HG03066 (cell line): ENCODE measurements around the gene UNC119.
"Not testable (repeated sequence)": the region's sequence is repeated elsewhere in the genome, so short reads cannot be mapped to it uniquely, and the experiment has no call there.

Source experiments
- ATAC-seq: cut with Tn5 transposase; IDR thresholded peaks from one replicate; pipeline ENCODE4 v1.9.1; 2021; ENCODE audit warnings: low read depth; ENCODE audit not compliant: unreplicated experiment

UNC119 gene

GRCh38 chr17:28552176-28552999, at the start of gene UNC119:
Gene UNC119, minus strand, starts transcription at chr17:28552624. Its CDS starts 67 bp downstream, at chr17:28552557.
- peak; percentile 61 for ATAC-seq

GRCh38 chr17:28599311-28600184, 47.1 kb upstream of the UNC119 start:
- ATAC-seq, result peak; percentile 41

- ATAC-seq, result peak; percentile 71
Observed at GRCh38 chr17:28598799-28599310, 46.4 kb upstream of the UNC119 start, which contains the start of gene SPAG5. Gene SPAG5, minus strand, starts transcription at chr17:28599025. Its CDS starts 79 bp downstream, at chr17:28598946.

GRCh38 chr17:28598389-28598788, 46.0 kb upstream of the UNC119 start:
- no peak for ATAC-seq

- no peak for ATAC-seq
Observed at GRCh38 chr17:28597606-28598383, 45.4 kb upstream of the UNC119 start.

GRCh38 chr17:28592260-28592659, 39.8 kb upstream of the UNC119 start:
- no peak for ATAC-seq

- no peak for ATAC-seq
Observed at GRCh38 chr17:28585851-28586250, 33.4 kb upstream of the UNC119 start.

GRCh38 chr17:28584434-28584833, 32.0 kb upstream of the UNC119 start:
- ATAC-seq, result no peak

GRCh38 chr17:28582513-28582912, 30.1 kb upstream of the UNC119 start:
- no peak for ATAC-seq

GRCh38 chr17:28580959-28581358, 28.5 kb upstream of the UNC119 start:
- ATAC-seq, result no peak

- ATAC-seq, result no peak
Observed at GRCh38 chr17:28579526-28579925, 27.1 kb upstream of the UNC119 start.

- no peak for ATAC-seq
Observed at GRCh38 chr17:28578246-28579195, 26.1 kb upstream of the UNC119 start.

GRCh38 chr17:28577466-28577824, 25.0 kb upstream of the UNC119 start:
- no peak for ATAC-seq

- peak; percentile 81 for ATAC-seq
Observed at GRCh38 chr17:28576758-28577465, 24.5 kb upstream of the UNC119 start, which contains the start of gene ALDOC. Gene ALDOC, minus strand, starts transcription at chr17:28576895. Its CDS starts 1,363 bp downstream, at chr17:28575532.

- not testable (repeated sequence) for ATAC-seq
Observed at GRCh38 chr17:28576016-28576415, 23.6 kb upstream of the UNC119 start.

GRCh38 chr17:28575126-28575795, 22.8 kb upstream of the UNC119 start:
- ATAC-seq, result no peak

- no peak for ATAC-seq
Observed at GRCh38 chr17:28574526-28574925, 22.1 kb upstream of the UNC119 start.

- ATAC-seq, result no peak
Observed at GRCh38 chr17:28573966-28574480, 21.6 kb upstream of the UNC119 start.
